NCI-H82 (cell line): ENCODE measurements around the gene STK11.

Experiments
- DNase-seq: peaks from one replicate; lab custom pipeline; 2025; lab: John Stamatoyannopoulos, UW

Gene STK11

DNA sequence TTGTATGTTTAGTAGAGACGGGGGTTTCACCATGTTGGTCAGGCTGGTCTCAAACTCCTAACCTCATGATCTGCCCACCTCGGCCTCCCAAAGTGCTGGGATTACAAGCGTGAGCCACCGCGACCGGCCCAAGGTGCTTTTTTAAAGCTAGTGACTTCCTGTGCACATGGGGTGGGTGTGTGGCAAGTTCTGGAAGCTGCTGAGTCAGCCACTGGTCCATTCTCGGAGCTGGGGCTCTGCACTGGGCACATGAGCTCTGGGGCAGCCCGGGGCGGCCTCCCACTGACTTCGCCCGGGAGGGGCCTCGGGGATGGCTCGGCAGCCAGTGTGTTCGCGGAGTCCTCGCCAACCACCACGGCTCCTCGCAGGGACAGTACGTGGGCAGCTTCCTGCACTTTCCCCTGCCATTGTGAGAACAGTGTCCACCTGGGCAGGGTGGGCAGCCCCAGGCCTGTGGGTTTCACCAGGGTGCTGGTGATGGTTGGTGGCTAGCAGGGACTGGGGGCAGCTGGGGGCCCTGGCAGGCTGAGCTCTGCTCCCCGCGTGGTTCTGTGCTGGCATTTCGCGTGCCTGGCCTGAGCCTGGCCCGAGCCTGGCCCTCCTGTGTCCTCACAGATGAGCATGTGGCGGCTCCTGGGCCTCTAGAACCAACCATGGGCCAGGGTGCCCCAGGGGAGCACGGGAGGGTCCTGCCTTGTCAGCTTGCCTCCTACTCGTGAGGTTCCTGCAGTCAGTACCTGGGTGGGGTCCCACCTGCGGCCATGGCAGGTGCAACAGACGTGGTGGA, 20.1 kb downstream of the STK11 start:
- DNase-seq, result no peak

DNA sequence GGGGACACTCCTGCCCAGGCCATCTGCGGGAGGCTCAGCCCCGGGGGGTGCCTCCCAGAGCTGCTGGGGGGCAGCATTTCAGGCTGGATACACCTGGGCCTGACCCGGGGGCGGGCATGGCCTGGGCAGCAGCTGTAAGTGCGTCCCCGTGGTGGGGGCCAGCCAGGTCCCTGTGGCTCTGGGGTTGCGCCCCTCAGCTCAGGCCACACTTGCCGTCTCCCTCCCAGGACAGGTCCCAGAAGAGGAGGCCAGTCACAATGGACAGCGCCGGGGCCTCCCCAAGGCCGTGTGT, 20.6 kb downstream of the STK11 start:
- DNase-seq, result no peak

DNA sequence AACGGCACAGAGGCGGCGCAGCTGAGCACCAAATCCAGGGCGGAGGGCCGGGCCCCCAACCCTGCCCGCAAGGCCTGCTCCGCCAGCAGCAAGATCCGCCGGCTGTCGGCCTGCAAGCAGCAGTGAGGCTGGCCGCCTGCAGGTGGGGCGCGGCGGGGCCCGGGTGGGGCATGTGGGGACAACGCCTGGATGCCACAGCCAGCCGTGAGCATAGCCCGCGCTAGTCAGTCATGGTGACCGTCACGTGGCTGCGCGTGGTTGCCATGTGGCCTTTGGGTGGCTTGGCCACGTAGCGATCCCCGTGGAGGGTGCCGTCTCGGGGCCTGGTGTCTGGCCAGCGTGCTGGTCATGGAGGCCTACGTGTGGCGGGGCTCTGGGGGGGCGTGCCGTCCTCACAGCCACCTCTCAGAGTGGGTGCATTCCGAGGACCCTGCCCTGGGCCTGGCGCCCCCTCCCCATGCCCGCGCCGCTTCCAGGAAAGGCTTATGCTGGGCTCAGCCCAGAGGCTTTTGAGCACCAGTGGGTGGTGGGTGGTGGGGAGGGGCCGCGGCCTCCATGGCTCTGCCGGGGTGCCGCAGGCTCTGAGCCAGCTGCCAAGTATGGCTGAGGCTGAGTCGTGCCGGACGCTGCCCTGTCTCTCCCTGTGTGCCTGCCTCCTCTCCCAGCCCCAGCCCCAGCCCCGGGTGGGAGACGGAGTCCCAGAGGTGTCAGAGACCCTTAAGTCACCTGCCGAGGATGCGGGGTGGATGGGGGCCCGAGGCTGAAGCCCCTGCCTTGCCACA, 21.1 kb downstream of the STK11 start:
- DNase-seq, result no peak

DNA sequence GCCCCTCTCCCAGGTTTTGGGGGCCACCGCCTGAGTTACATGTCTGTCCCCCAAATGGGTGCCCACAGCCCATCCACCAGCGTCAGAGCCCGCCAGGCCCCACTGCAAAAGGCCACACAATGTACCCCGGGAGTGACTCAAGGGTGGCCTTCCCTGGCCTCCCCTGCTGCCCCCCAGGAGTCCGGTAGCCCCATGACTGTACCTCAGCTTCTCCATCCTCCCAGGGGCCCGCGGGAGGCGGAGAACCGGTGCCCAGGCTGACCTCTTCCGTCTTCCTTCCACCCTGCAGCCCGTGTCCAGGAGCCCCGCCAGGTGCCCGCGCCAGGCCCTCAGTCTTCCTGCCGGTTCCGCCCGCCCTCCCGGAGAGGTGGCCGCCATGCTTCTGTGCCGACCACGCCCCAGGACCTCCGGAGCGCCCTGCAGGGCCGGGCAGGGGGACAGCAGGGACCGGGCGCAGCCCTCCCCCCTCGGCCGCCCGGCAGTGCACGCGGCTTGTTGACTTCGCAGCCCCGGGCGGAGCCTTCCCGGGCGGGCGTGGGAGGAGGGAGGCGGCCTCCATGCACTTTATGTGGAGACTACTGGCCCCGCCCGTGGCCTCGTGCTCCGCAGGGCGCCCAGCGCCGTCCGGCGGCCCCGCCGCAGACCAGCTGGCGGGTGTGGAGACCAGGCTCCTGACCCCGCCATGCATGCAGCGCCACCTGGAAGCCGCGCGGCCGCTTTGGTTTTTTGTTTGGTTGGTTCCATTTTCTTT, 21.9 kb downstream of the STK11 start:
- no peak for DNase-seq

DNA sequence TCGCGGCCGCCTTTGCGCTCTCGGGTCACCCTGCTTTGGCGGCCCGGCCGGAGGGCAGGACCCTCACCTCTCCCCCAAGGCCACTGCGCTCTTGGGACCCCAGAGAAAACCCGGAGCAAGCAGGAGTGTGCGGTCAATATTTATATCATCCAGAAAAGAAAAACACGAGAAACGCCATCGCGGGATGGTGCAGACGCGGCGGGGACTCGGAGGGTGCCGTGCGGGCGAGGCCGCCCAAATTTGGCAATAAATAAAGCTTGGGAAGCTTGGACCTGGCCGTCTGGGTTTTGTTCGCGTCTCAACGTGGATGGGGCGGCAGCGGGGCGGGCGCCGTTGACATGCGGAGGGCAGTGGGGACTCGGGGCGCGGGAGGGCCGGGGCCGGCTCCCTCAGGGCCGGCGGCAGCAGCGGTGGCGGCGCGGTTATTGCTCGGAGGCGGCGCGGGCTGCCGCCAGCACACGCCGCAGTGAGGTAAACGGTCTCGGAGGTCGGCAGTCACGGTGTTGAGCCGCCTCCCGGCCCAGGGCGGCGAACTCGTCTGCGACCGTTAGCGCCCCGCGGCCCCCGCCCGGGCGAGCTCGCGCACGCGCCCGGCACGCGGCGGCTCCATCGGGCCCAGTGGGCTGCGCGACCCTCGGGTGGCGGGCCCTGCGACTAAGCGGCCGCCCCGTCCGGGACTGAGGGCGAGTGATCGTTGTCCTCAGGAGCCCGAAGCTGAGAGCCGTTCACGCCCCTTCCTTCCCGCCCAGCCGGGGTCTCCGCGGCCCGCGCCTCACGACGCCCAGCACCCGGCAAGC, 22.8 kb downstream of the STK11 start:
- DNase-seq, result no peak

DNA sequence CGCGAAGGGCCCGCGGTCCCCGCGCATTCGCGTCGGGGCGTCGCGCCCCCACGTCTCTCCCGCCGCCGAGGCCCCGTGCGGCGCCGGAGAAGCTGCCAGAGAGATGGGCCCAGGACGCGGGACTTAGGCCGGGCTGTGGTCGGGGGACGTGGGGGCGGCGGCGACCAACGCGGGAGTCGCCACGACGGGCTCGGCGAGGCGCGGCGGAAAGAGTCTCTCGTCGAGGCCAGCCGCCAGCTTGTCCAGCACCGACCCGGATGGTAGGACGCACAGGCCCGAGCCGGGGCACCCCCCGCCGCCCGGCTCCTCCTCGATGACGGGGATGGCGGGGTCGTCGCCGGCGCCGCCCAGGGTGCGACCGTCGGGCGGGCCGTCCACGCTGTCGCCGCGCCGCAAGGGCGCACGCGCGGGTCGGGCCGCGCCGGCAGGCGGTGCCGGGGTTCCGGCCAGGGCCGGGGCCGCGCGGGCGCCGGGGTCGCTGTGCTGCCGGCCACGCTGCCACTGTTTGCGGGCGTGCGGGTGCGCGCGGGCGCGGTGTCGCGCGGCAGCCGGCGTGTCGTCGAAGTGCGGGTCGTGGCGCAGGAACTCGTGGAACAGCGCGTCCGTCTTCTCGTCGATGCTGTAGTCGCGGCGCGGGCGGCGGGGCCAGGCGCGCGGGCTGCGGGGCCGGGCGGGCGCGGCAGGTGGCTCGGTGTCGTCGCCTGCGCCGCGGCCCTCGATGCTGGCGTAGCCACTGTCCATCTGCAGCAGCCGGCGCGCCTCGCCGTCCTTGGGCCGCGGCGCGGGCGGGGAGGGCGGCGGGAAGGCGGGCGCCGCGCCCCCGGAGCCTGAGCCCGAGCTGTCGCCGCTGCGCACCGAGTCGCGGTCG, 23.7 kb downstream of the STK11 start:
- no peak for DNase-seq

DNA sequence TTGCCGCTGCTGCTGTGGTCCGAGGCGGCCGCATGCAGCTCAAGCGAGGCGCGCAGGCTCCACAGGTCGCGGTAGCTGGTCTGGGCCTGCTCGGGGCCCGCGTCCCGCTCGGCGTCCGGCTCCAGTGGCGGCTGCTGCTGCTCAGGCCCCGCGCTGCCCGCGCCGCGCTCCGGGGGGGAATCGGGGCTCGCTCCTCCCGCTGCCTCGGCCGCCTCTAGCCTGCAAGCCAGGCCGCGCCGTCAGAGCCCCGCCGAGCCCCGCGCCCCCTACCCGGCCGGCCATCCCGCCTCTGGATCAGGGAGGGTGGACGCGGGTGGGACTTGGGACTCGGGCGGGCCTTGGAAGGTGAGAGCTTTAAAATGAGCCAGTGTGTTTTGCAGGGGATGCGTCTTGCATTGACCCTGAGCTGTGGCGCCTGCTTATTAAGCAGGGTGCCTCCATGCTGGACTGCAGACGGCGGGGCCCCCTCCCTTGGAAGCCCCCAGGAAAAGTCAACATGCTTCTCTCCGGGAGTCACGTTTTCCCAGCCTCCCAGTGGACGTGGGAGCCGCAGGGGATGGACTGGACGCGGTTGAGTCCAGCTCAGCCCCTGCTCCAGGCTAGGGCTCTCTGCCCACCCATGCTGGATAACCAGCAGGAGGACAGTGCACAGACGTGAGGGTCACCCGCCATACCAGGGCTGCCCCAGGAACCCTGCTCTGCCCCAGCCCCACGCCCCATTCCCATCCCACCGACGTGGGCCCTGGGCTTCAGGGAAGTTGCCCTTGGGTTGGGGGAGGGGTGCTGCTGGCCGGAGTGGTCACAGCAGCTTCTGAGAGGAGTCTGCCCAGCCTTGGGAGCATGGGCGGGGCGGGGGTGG, 24.6 kb downstream of the STK11 start:
- DNase-seq, result no peak

DNA sequence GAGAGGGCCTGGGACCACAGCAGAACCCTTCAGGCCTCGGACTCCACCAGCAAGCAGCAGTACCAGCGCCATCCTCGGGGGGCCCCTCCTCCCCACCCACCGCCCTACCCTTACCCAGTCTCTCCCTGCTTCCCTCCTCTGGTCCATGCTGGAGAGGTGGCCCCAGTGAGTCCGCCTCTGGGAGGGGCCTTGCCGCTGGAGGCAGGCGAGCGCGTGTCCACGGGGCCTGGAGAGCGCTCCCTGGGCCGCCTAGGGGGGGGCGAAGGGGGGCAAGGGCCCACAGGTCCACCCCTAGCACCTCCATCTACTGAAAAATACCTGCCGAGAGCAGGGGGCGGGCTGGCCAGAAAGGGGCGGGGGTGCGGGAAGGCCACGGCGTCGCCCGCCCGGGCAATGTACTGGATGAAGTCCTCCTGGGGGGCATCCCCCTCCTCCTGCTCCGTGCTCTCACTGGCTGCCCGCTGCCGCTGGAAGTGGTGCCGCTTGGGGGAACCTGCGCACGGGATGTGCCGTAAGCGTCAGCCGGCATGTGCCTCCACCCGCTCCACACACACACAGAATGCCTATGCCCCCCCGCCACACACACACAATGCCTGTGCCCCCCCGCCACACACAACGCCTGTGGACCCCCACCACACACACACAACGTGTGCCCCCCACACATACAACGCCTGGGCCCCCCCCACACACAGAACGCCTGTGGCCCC, 25.4 kb downstream of the STK11 start:
- DNase-seq, result no peak

DNA sequence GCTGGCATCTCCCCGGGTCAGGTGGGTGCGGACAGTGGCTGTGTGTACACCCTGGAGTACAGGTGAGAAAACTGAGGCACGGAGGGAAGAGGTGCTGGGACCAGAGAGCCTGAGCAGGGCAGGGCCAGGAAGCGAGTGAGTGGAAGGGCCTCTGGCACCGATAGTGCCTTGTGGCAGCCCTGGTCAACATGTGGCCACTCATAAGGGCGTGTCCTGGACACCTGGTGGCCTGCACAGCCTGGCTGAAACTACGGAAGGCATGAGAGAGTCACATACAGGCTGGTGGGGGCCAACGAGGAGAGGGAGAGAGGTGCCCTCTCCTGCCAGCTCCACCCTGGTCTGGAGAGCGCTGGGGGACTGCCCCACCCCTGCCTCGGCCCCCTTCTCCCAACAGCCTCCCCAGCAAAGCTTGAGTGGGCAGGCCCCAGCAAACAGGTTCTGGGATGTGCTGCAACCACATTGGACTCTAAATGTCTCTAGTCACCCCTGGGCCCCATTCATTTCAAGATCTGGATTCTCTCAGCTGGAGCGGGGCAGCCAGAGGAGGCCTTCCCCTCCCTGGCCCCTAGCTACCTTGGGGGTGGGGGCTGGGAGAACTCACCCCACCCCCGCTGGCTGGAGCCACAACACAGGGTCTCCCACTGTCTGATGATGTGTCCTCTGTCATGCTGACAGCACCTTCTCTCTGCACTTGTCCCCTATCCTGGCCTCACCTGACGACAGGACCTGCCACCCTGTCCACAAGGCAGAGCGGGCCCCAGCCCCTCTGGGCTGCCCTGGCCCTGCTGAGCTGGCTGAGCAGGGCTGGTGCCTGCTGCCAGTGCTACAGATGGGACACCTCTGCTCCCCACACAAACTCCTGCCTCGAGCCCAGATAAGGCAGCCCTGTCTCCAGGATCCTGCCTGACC, 26.4 kb downstream of the STK11 start:
- no peak for DNase-seq

DNA sequence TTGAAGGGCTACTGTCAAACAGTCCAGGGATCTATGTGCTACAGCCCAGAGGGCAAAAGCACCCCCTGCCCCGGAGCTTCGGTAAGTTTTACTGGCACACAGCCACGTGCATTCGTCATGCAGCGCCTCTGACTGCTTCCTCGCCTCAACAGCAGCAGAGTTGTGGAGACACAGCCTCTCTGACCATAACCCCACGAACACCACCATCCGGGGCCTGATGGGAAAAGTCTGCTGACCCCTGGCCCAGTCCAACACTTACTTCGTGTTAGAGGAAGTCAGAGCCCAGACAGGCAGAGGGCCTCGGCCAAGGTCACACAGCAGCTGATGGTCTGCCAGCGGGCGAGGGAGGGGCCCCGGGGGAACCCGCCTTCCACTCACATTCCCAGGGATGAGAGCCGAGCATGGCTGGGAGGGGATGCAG, 27.1 kb downstream of the STK11 start:
- no peak for DNase-seq

DNA sequence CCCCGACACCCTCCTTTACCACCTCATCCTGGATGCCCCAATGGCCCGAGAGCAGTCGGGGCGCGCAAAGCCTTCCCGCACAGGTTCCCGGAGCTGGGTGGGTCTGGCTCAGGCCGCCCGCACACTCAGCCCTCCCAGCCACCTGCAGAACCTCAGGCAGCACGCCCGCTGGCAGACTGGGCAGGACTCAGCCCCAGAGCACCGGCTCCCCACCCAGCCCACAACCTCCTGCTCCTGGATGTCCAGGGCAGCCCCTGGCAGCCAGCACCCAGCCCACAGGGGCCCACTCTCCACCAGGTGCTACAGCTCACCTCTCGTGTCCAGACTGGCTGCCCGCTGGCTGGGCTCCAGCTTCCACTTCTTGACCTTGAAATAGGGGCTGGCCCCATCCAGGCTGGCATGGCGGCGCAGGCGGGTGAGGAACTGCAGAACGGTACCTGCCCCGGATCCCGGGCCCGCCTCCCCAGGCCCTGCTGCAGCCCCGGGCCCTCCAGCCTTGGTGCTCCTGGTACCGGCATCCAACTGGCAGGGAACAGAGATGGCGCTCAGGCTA, 27.6 kb downstream of the STK11 start:
- no peak for DNase-seq

DNA sequence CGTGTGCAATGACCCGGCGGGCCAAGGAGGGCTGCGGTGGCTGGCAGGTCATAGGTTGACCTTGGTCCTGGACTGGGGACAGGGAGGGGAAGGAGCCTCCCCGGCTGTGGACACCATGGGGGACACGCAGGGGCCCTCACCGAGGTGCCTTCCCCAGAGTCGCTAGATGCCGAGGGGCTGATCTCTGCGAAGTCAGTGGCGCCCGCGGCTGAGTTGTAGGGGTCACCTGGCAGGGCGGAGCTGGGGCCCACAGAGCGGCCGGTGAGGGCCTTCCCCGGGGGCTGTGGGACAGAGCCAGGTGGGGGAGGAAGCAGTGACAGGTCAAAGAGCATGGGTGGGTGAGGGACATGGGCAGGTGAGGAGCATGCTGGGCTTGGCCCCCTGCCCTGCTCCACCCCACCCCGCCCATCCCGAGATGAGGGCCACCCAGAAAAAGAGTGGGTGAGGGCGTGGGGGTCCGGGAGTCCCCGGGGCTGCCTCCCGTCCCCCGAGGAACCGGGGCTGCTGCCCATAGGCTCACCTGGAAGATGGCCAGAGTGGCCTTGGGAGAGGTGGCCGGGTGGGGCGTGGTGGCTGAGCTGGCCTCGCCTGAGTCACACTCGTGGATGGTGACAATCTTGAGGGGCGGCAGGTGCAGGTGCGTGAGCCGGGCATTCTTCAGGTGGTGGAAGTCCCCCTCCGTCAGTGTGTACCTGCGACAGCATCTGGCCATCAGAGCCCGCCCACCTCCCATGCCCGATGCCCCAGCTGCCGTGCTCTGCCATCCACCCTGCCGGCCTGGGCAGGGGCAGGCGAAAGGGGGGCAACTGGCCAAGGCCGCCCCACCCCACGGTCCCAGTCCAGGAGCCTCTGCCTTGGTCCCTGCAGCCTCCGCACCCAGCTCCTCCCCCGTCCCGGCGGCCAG, 28.7 kb downstream of the STK11 start:
- no peak for DNase-seq

DNA sequence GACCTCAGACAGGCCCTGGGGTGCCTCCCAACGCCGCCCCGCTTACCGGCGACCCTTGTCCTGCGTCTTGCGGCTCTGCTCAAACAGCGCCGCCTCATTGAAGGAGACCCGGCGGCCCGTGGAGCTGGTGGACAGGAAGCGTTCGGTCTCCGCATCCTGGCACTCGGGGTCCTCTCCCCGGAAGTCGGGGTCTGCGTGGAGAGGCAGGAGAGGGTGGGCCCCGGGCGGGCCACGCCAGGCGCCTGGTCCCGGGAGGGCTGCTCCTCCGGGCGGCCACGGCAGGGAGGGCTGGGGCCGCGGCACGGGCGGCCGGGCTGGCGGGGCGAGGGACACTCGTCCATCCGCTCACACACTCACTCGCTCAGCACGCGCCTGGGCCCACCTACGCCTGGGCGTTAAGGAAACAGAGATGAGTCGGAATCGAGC, 29.4 kb downstream of the STK11 start:
- DNase-seq, result no peak

DNA sequence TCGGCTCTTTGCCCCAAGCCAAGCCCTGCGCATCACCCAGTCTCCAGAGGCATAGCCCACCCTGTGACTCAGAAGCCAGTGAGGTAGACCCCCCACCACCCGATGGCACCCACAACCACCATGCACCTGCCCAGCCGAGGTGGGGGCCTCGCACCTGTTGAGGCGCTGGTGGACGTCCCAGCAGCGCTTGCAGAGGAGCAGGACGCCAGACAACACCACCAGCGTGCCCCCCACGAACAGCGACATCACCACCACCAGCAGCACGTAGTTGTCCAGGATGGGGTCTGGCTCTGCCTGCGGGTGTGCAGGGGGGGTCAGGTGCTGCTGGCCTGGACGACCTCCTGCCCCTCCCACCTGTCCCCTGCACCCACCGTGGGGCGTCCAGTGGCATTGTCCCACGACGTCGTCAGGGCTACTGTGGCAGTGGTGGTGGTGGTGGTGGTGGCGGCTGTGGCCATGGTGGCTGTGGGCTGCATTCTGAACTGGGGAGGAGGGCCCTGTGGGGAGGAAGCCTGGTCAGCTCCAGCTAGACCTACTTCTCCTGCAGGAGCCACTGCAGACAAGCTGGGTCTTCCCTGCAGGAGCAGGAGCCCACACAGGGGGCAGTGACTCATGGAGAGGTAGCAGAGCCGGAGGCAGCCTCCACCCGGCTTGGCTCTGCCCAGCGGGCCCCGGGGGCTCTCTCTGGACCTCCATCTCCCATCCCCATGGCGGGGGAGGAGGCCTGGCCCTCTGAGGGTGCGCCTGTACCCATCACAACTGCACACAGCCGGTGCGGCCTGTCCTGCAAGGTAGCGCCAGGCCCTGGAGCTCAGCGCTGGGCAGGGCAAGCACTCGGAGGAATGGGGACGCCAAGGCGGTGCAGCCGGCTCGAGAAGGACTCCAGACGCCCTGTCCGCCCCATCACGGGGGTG, 30.3 kb downstream of the STK11 start:
- DNase-seq, result no peak

DNA sequence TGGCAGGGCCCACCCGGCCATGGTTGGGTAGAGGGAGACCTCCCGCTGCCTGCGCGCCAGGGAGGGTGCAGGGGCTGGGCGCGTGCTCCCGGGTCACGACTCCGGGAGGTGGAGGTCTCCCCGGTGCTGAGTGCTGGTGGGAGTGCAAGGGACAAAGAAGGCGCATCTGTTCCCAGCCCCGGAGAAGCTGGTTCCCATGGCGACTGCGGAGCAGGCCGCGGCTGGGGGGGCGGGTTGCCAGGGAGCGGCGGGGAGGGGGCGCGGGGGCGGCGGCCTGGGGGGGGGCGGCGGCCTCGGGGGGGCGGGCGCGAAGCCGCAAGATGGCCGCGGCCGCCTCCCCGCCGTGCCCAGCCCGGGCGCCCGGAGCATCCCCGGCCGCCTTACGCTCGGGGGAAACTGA, 31.0 kb downstream of the STK11 start:
- DNase-seq, result peak; percentile 28
